GM12878 (cell line): ENCODE measurements around the gene CENPX. TPM values are rescaled to one million over a fixed set of nuclear protein-coding genes. Genes with fewer than 3 reads are reported as not detected.

ENCODE experiments used
- ATAC-seq: fragments of 200-7000 bp; cut with Tn5 transposase; 3 replicates; pipeline ENCODE4 v1.9.1; 2020; ENCODE audit warnings: mild to moderate bottlenecking, moderate library complexity
- BruUV-seq: library from RNA; stranded (reverse); fragments of 400-500 nt; replicated peaks from 2 replicates; lab custom pipeline; 2021; lab: Mats Ljungman, UMichigan
- CTCF ChIA-PET: fragments of 300-600 bp; sonication (Branson Sonifier 250); formaldehyde crosslinking; extraction: SDS; loops from one replicate; lab custom pipeline; 2021; ENCODE audit warnings: inconsistent platforms; lab: Yijun Ruan, JAX
- POLR2A ChIA-PET: fragments of 350-600 bp; formaldehyde crosslinking; extraction: SDS; loops from one replicate; lab custom pipeline; 2021; ENCODE audit warnings: inconsistent platforms; lab: Charles Lee
- RAD21 ChIA-PET: fragments of 300-600 bp; sonication (Branson Sonifier 250); formaldehyde crosslinking; loops from one replicate; lab custom pipeline; 2023; ENCODE audit warnings: antibody characterized with exemption; ENCODE audit not compliant: unreplicated experiment; lab: Charles Lee
- SMC1A ChIA-PET: fragments of 300-600 bp; sonication (Branson Sonifier 250); formaldehyde crosslinking; loops from one replicate; lab custom pipeline; 2023; ENCODE audit not compliant: unreplicated experiment, uncharacterized antibody; lab: Charles Lee
- DNase-seq: peaks from one replicate; pipeline ENCODE4 v3.0.0-alpha.2; 2011; ENCODE audit warnings: low read depth, low spot score
- FAIRE-seq: peaks from 3 replicates; lab custom pipeline; 2011; peaks lifted over from hg19 to GRCh38; lab: Jason Lieb, UNC
- H2AFZ ChIP-seq: 2 replicates; pipeline ENCODE4 v1.6.0; 2011; ENCODE audit warnings: low read depth, low read length, control low read depth; ENCODE audit not compliant: control insufficient read depth
- H3K27ac ChIP-seq: 2 replicates; pipeline ENCODE4 v1.5.1; 2011; ENCODE audit warnings: control low read depth; ENCODE audit not compliant: control insufficient read depth, insufficient read depth
- H3K27me3 ChIP-seq, 2 experiments: replicated peaks in 1 of 2; 2 replicates each; pipeline versions ENCODE4 v1.6.0 to v1.6.1; 2011; ENCODE audit warnings: low read length in 1 of 2; ENCODE audit not compliant: control insufficient read depth in 2 of 2, insufficient read depth in 2 of 2
- H3K36me3 ChIP-seq, 2 experiments: 2 replicates each; pipeline ENCODE4 v1.5.1; 2011; ENCODE audit warnings: low read length in 1 of 2; ENCODE audit not compliant: control insufficient read depth in 2 of 2, insufficient read depth in 2 of 2
- H3K4me1 ChIP-seq: 2 replicates; pipeline ENCODE4 v1.6.1; 2011; ENCODE audit warnings: mild to moderate bottlenecking, low read length, moderate library complexity, mixed read lengths; ENCODE audit not compliant: control insufficient read depth, insufficient read depth
- H3K4me2 ChIP-seq: 2 replicates; pipeline ENCODE4 v1.6.0; 2011; ENCODE audit warnings: control low read depth; ENCODE audit not compliant: control insufficient read depth, insufficient read depth
- H3K4me3 ChIP-seq: fragments of 200-600 bp; sonication (generic); 2 replicates; pipeline ENCODE4 v1.5.1; 2016
- H3K79me2 ChIP-seq: 2 replicates; pipeline ENCODE4 v1.6.0; 2011; ENCODE audit warnings: low read length; ENCODE audit not compliant: control insufficient read depth, insufficient read depth
- H3K9ac ChIP-seq: 2 replicates; pipeline ENCODE4 v1.8.0; 2011; ENCODE audit warnings: low read length, control low read depth, mixed read lengths; ENCODE audit not compliant: control insufficient read depth, insufficient read depth
- H3K9me3 ChIP-seq: replicated peaks from 3 replicates; pipeline ENCODE4 v1.5.1; 2011; ENCODE audit warnings: mild to moderate bottlenecking, low read length; ENCODE audit not compliant: control insufficient read depth, insufficient read depth
- H4K20me1 ChIP-seq: 2 replicates; pipeline ENCODE4 v1.6.0; 2011; ENCODE audit not compliant: control insufficient read depth, insufficient read depth
- CREB1 ChIP-seq: IDR thresholded peaks from 2 replicates; pipeline ENCODE4 v1.6.1; 2012; ENCODE audit warnings: low read depth, mild to moderate bottlenecking, inconsistent platforms
- CTCF ChIP-seq, 3 experiments: IDR thresholded peaks in 2 of 3; conservative IDR thresholded peaks in 1 of 3; 2 replicates each; pipeline ENCODE4 v1.5.1; 2011; ENCODE audit warnings: low read depth in 3 of 3, low read length in 3 of 3, mild to moderate bottlenecking in 3 of 3, control low read depth in 2 of 3, moderate library complexity in 2 of 3, inconsistent platforms in 1 of 3, mixed read lengths in 1 of 3; ENCODE audit not compliant: control insufficient read depth in 2 of 3, insufficient read depth in 1 of 3; ENCODE audit errors: extremely low read depth in 1 of 3
- E2F4 ChIP-seq: IDR thresholded peaks from 2 replicates; pipeline ENCODE4 v1.6.1; 2012; ENCODE audit warnings: low read depth, low read length, improper control_type of control experiment
- EP300 ChIP-seq, 2 experiments: fragments of 150-350 bp in 1 of 2; IDR thresholded peaks; 2 replicates each; pipeline ENCODE4 v1.6.1; 2011 to 2012; ENCODE audit warnings: low read depth in 2 of 2, low read length in 2 of 2, borderline replicate concordance in 1 of 2, improper control_type of control experiment in 1 of 2, inconsistent platforms in 1 of 2; ENCODE audit not compliant: control insufficient read depth in 1 of 2
- FOS ChIP-seq: IDR thresholded peaks from 3 replicates; pipeline ENCODE4 v1.6.1; 2011; ENCODE audit warnings: borderline replicate concordance; ENCODE audit not compliant: insufficient read length; ENCODE audit errors: extremely low read depth
- GATAD2B ChIP-seq: fragments of 450-650 bp; conservative IDR thresholded peaks from 2 replicates; pipeline ENCODE4 v1.6.1; 2017; ENCODE audit warnings: low read depth, mild to moderate bottlenecking, moderate library complexity
- HCFC1 ChIP-seq: fragments of 150-350 bp; IDR thresholded peaks from 2 replicates; pipeline ENCODE4 v1.6.1; 2014; ENCODE audit warnings: low read length
- JUNB ChIP-seq: IDR thresholded peaks from 2 replicates; pipeline ENCODE4 v1.6.1; 2016; ENCODE audit warnings: antibody characterized with exemption, mild to moderate bottlenecking
- PAX5 ChIP-seq: IDR thresholded peaks from 2 replicates; pipeline ENCODE4 v1.6.1; 2011; ENCODE audit warnings: low read depth, low read length, borderline replicate concordance
- RAD51 ChIP-seq: fragments of 450-650 bp; IDR thresholded peaks from 2 replicates; pipeline ENCODE4 v1.6.1; 2016; ENCODE audit warnings: moderate library complexity, mild to moderate bottlenecking, inconsistent platforms
- SMC3 ChIP-seq: IDR thresholded peaks from 2 replicates; pipeline ENCODE4 v1.6.1; 2011; ENCODE audit warnings: low read length, improper control_type of control experiment, borderline replicate concordance
- SUPT20H ChIP-seq: IDR thresholded peaks from 2 replicates; pipeline ENCODE4 v1.6.1; 2011; ENCODE audit warnings: low read depth, mild to moderate bottlenecking, low read length, moderate library complexity, borderline replicate concordance; ENCODE audit not compliant: control insufficient read depth
- USF1 ChIP-seq: IDR thresholded peaks from 2 replicates; pipeline ENCODE4 v1.6.1; 2011; ENCODE audit warnings: borderline replicate concordance, low read depth, mild to moderate bottlenecking, moderate library complexity, mixed read lengths, low read length; ENCODE audit not compliant: insufficient read depth; ENCODE audit errors: extremely low read length
- ZBTB4 ChIP-seq: fragments of 450-650 bp; formaldehyde crosslinking; IDR thresholded peaks from 2 replicates; pipeline ENCODE4 v1.4.0; 2022; ENCODE audit warnings: mild to moderate bottlenecking, moderate library complexity
- ZNF207 ChIP-seq: fragments of 450-650 bp; IDR thresholded peaks from 2 replicates; pipeline ENCODE4 v1.6.1; 2014; ENCODE audit warnings: antibody characterized with exemption, mild to moderate bottlenecking, borderline replicate concordance
- WGBS: methylation state at CpG from one replicate; pipeline ENCODE4 v1.1.6; 2016; ENCODE audit warnings: low lambda C conversion rate; ENCODE audit not compliant: insufficient replicate concordance, insufficient coverage; ENCODE audit errors: missing lambda C conversion rate; 5-methylcytosine and 5-hydroxymethylcytosine counted together
- in situ Hi-C: fragments of 300-500 bp; cut with MboI; formaldehyde crosslinking; loops from 9 replicates; pipeline ENCODE4 v1.14.3; 2018; ENCODE audit warnings: mixed read lengths
- intact Hi-C: fragments of 100-400 bp; cut with micrococcal nuclease; formaldehyde crosslinking; loops from one replicate; pipeline ENCODE4 v1.14.2; 2022; ENCODE audit not compliant: unreplicated experiment
- polyA plus RNA-seq, 11 experiments: library from polyadenylated mRNA; depleted of rRNA in 4 of 11; unstranded in 6 of 11; stranded (reverse) in 5 of 11; fragments of >200 nt; fragmentation: Nextera tagmentation in 4 of 11; fragmentation: Illumina TruSeq in 1 of 11; extraction: Ambion mirVana in 4 of 11; extraction: Trizol in 1 of 11; gene quantifications; 1 replicate in 1 of 11; 2 replicates in 10 of 11; pipeline versions ENCODE4 v1.2.1 to v1.2.3, GENCODE V29; 2011 to 2016; ENCODE audit warnings: inconsistent platforms in 2 of 11, missing spikeins in 2 of 11, low read depth in 1 of 11
- total RNA-seq, 4 experiments: library from RNA; depleted of rRNA in 3 of 4; stranded (reverse); fragments of >200 nt in 3 of 4; fragmentation: Illumina TruSeq in 1 of 4; extraction: Trizol in 1 of 4; gene quantifications; 2 replicates each; pipeline versions ENCODE4 v1.2.1 to v1.2.3, GENCODE V29; 2013 to 2021

The CENPX gene
- total and polyA plus RNA-seq, 10 of the 15 experiments (the other 5 are each of a cell fraction or from before 2014, with no cell fraction given), result 11.7 to 182 (median 71.9) TPM

GRCh38 chr17:81995463-81996231, 27.0 kb downstream of the CENPX start:
- no peaks in the 10 kb centered on the region for H3K9me3 ChIP-seq
- H3K36me3 ChIP-seq, result peaks cover 0 to 3% of the 10 kb centered on the region in 2 experiments; a peak in 3 of 4 replicates
- DNase-seq (no peak), ATAC-seq (no peak), FAIRE-seq (no peak)
- WGBS, result 92% methylated on average over 22 of the region's 29 CpGs
- no peak overlapping the region for H2AFZ ChIP-seq
- BruUV-seq, result no TSS peak
- ChIA-PET CTCF (no interaction called here), SMC1A (interaction anchor here (0.6 kb wide), 1 partner anchor 43 kb away, joined by 4 read pairs; no protein-coding TSS in a partner anchor), POLR2A (no interaction called here), RAD21 (no interaction called here)
- intact Hi-C loops, result no loop called here
- H3K4me3 ChIP-seq, result no peak overlapping the region
- H3K27me3 ChIP-seq, result no peaks in the 10 kb centered on the region
- no peaks in the 10 kb centered on the region for H3K4me1 ChIP-seq
- no peak overlapping the region for H3K4me2 ChIP-seq
- H3K9ac ChIP-seq, result no peak overlapping the region
- no peak overlapping the region for H3K27ac ChIP-seq
- no peaks in the 10 kb centered on the region for H3K79me2 ChIP-seq
- in situ Hi-C loops, result no loop called here
- no peaks in the 10 kb centered on the region for H4K20me1 ChIP-seq
- TF ChIP-seq JUNB (no peak), HCFC1 (no peak), ZNF207 (no peak), SMC3 (no peak), GATAD2B (no peak), CTCF (IDR thresholded peaks at IDR 0.05 in 2 of 3, conservative IDR thresholded peaks at IDR 0.05 in 1 of 3; ENCODE audit: control insufficient read depth in 2 of 3, extremely low read depth in 1 of 3, insufficient read depth in 1 of 3, low read depth in 3 of 3, low read length in 3 of 3) (no peak), CREB1 (no peak), FOS (no peak), ZBTB4 (no peak), EP300 (IDR thresholded peaks at IDR 0.05; ENCODE audit: borderline replicate concordance in 1 of 2, control insufficient read depth in 1 of 2, low read depth in 2 of 2, low read length in 2 of 2) (no peak), E2F4 (no peak), PAX5 (no peak), RAD51 (no peak), SUPT20H (no peak), USF1 (no peak)
